GM12872 (cell line): ENCODE measurements around the gene OTOF.

Experiments used
- TF ChIP-seq, protein P1 (sequence below): IDR thresholded peaks from 3 replicates; pipeline ENCODE4 v1.5.1; 2011; ENCODE audit warnings: low read depth, mild to moderate bottlenecking, low read length, moderate library complexity; ENCODE audit not compliant: insufficient read depth

Gene OTOF

DNA sequence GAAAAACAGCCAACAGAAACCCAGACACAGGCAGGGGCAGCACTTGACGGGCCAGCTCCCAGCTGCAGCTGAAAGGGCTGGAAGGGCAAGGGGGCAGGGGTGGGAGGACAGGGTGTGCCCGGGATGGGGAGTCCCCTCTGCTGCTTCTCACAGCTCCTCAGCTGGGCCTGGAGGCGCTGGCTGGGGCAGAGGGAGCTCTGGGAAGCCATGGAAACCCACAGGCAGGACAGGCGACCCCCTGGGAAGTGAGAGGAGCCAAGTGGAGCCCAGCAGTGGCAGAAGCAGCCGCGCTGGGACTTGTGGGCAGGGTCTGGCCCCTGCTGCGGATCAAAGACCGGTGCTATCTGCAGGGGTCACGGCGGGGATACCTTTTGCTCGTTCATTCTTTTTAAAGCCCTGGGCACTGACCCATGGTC is 20.7 kb downstream of the OTOF start:
- TF ChIP-seq, protein P1, sequence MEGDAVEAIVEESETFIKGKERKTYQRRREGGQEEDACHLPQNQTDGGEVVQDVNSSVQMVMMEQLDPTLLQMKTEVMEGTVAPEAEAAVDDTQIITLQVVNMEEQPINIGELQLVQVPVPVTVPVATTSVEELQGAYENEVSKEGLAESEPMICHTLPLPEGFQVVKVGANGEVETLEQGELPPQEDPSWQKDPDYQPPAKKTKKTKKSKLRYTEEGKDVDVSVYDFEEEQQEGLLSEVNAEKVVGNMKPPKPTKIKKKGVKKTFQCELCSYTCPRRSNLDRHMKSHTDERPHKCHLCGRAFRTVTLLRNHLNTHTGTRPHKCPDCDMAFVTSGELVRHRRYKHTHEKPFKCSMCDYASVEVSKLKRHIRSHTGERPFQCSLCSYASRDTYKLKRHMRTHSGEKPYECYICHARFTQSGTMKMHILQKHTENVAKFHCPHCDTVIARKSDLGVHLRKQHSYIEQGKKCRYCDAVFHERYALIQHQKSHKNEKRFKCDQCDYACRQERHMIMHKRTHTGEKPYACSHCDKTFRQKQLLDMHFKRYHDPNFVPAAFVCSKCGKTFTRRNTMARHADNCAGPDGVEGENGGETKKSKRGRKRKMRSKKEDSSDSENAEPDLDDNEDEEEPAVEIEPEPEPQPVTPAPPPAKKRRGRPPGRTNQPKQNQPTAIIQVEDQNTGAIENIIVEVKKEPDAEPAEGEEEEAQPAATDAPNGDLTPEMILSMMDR: no peak

DNA sequence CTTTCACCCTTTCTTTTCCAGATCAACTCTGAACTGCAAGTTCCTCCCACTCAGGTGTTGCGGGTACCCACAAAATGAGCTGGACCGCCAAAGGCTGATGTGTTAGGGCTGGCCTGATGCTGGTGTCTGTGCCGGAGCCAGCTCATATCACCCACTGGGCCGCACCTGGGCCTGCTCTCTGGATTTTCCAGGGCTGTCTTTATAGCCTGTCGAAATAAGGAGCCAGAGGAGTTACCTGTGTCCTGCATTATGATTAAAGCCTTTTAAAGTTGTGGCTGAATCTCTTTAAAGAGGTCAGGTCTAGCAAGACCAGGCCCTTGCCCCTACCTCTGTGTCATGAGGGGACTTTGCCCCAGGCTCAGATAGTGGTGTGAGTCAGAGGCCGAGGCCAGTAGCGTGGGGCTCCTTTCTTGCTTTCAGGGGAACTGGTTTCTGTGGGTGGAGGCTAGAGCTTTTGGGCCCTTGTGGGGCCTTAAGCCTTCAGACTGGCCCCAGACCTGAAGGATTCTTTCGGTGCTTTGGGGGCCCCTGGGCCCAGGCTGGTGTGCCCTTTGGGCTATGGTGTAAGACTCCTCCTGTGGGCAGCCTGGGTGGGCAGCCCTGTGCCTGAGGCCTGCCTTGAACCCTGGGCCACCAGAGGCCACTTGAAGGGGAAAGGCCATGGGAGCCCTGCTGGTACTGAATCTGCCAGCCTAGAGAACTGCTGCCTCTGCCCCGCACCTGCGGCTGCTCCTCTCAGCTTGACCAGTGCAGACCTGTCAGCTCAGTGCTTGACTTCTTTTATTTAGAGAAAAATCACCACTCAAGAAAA is 21.3 kb downstream of the OTOF start:
- TF ChIP-seq, protein P1: no peak

DNA sequence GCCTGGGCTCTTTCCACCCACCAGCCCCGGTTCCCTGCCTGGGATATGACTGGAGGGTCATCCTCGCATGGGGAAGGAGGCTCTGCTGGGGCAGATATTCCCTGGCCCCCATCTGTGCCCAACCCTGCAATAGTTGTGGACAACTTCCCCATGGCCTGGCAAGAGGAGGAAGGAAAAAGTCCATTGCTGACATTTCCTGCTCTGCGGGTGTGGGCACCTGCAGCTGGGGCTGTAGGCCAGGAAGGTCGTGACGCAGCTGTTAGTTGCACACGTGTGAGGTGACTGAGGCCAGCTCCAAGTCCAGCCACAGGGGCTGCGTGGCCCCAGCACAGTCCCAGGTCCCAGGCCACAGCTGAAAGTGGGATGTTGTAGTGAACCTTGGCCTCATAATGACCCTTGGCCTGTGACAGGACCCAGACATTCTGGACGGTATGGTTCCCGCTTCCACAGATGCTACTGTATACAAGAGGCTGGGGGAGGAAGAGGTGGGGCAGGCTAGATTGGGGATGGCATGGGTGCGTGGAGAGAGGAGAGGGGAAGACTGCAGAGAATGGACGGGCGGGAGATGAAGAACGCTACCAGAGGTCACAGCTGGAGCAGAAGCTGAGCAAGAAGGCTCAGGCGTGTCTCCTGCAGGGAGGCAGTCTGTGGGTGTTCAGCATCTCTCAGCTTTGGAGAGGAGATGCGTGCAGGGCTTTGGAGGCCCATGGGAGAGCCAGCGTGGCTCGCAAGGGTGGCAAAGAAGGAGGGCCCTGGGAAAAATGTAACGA is 22.1 kb downstream of the OTOF start:
- TF ChIP-seq, protein P1: no peak

DNA sequence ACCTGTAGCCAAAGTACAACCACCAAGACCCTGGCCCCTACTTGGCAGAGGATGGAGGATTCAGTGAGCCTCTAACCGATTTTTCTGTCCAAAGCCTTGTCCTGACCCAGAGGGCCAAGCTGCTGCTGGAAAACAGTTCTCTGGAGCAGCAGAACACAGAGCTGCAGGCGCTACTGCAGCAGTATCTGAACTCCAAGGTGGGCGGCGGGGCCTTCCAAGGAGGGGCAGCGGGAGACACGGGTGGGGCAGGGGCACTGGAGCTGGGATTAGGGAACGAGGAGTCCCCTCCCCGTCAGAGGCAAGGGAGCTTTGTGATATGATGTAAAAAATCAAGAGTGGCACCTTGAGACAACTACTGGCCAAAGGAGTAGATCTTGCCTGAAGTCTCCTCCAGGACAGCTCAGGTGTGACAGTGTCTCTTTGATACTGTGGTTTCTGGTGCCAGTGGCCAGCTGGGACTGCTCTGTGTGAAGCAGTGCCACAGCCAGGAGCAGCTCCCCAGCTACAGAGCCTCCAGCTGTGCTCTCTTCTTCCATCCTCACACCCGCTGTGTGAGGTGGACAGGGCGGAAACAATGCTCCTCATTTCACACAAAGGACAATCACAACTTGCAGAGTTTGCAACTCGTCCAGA is 22.8 kb downstream of the OTOF start:
- TF ChIP-seq, protein P1: no peak

DNA sequence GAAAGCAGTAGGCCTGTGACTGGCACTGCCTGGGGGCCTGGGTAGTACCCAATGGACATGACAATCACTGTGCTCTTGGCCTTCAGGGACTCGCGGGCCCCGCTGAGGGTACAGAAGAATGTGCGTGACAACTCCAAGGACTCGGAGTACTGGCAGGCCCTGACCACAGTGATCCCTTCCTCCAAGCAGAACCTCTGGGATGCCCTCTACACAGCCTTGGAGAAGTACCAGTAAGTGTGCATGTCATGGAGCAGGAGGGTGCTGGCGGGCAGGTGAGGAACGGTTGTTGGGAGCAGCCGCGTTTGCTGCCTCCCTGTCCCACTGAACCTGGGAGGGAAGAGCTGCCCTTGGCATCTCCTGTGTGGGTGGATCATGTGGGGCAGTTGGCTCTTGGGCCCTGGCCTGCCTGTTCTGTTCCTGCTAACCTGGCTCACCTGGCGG is 23.3 kb downstream of the OTOF start:
- TF ChIP-seq, protein P1: no peak

DNA sequence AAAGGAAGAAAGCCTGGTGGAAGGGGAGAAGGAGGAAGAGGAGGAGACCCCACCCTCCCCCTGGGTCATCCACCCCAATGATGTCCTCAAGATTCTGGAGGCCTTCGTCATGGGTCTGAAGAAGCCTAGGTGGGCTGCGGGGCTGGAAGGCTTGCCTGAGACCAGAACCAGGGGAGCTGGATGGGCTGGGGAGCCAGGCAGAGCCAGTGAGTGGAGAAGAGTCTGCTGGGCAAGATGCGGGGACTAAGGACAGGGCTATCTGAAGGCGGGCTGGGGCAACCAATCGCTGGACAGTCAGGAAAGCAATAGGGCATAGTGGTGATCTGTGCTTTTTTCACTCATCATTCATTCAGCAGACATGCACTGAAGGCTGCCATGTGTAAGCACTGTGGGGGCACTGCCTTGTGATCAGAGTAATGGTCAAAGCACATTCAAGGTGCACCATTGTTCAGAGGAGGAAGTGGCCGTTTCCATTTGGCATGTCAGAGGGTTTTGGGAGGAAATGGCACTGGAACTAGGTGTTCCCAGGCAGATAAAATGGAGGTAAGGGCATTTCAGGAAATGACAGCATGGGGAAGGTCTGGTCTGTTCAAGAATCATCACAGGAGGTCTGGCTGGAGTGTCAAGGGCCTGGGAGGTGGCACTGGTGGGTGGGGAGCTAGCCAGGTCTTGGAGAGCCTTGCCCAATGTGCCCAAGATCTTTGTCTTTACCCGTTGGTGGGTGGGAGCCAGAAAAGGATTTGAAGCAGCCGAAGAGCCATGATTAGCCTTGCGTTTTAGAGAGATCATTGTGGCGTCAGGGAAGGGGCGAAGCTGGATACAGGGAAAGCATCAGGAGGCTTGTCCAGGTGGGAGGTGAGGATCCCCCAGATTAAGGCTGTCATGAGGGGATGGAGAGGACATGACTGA is 24.2 kb downstream of the OTOF start:
- TF ChIP-seq, protein P1: no peak
